ENCODE data around the gene SLC22A3. TPM values are rescaled to one million over a fixed set of nuclear protein-coding genes. Genes with fewer than 3 reads are reported as not detected.

The SLC22A3 gene
- total and polyA plus RNA-seq, 2 of the 4 experiments (the other 2 are of a cell fraction) = not detected

DNA sequence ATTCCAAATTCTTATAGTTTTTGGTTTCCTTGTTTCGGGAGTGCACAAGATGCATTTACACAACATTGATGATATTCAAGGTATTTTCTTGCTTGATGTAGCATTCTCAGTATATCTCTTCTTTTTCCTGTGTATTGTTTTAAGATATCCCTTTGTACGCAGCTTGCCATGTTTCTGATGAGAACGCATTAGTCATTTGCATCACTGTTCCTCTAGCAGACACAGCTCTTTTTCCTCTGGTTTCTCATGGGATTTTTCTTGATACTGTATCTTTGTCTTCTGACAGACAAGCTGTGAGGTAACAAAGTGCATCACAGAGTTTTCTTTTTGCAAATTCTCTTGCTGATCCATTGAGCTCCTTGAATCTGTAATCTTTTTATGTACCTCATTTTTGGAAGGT lies 146.4 kb downstream of the SLC22A3 start:
- H2AFZ ChIP-seq (replicated peaks; ENCODE audit: low read length, poor library complexity) = no peak overlapping the region
- no peak overlapping the region for H2BK120ac ChIP-seq (ENCODE audit: low read depth, low read length)
- no peak overlapping the region for H4K5ac ChIP-seq (ENCODE audit: low read depth, low read length)
- no peak overlapping the region for H4K91ac ChIP-seq (ENCODE audit: insufficient read depth, low read depth, low read length)
- H2BK20ac ChIP-seq (ENCODE audit: low read depth, low read length) = no peak overlapping the region
- H3K4me2 ChIP-seq (ENCODE audit: low read depth, low read length) = no peak overlapping the region
- no peak overlapping the region for H3K9ac ChIP-seq (ENCODE audit: low read depth, low read length)
- no peaks in the 10 kb centered on the region for H4K20me1 ChIP-seq (ENCODE audit: insufficient read depth, low read length)
- no peaks in the 10 kb centered on the region; the same call in 1 of the 2 replicates for H3K9me3 ChIP-seq (ENCODE audit: control insufficient read depth, insufficient read depth, low read length)
- WGBS, 2 experiments (ENCODE audit: extremely low coverage in 2 of 2, insufficient read length in 1 of 2) = no CpG with 5 or more reads among the region's 3 CpGs
- intact Hi-C loops (cut with micrococcal nuclease) = no loop called here
- TF ChIP-seq NFE2L2 (IDR thresholded peaks at IDR 0.05; ENCODE audit: low read depth, low read length) = no peak
- no peak for TF ChIP-seq MAFK (IDR thresholded peaks at IDR 0.05; ENCODE audit: low read depth, low read length)
- TF ChIP-seq MXI1 (IDR thresholded peaks at IDR 0.05; ENCODE audit: borderline replicate concordance, low read depth, low read length) = no peak
- TF ChIP-seq, protein P1, sequence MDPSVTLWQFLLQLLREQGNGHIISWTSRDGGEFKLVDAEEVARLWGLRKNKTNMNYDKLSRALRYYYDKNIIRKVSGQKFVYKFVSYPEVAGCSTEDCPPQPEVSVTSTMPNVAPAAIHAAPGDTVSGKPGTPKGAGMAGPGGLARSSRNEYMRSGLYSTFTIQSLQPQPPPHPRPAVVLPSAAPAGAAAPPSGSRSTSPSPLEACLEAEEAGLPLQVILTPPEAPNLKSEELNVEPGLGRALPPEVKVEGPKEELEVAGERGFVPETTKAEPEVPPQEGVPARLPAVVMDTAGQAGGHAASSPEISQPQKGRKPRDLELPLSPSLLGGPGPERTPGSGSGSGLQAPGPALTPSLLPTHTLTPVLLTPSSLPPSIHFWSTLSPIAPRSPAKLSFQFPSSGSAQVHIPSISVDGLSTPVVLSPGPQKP (IDR thresholded peaks at IDR 0.05; ENCODE audit: borderline replicate concordance, low read depth, low read length) = no peak
- TF ChIP-seq RCOR1 (IDR thresholded peaks at IDR 0.05; ENCODE audit: insufficient replicate concordance, low read length) = no peak
- TF ChIP-seq POLR2A (IDR thresholded peaks at IDR 0.05; ENCODE audit: low read depth, low read length) = no peak
- TF ChIP-seq, protein P2, sequence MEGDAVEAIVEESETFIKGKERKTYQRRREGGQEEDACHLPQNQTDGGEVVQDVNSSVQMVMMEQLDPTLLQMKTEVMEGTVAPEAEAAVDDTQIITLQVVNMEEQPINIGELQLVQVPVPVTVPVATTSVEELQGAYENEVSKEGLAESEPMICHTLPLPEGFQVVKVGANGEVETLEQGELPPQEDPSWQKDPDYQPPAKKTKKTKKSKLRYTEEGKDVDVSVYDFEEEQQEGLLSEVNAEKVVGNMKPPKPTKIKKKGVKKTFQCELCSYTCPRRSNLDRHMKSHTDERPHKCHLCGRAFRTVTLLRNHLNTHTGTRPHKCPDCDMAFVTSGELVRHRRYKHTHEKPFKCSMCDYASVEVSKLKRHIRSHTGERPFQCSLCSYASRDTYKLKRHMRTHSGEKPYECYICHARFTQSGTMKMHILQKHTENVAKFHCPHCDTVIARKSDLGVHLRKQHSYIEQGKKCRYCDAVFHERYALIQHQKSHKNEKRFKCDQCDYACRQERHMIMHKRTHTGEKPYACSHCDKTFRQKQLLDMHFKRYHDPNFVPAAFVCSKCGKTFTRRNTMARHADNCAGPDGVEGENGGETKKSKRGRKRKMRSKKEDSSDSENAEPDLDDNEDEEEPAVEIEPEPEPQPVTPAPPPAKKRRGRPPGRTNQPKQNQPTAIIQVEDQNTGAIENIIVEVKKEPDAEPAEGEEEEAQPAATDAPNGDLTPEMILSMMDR (conservative IDR thresholded peaks at IDR 0.05; ENCODE audit: low read depth, low read length) = no peak
- no peak overlapping the region for H2BK5ac ChIP-seq (ENCODE audit: low read depth, low read length, poor library complexity, severe bottlenecking)
- no peaks in the 10 kb centered on the region for H3K79me1 ChIP-seq (ENCODE audit: low read depth in 1 of 2, low read length in 2 of 2)
- no peak overlapping the region for H3K4ac ChIP-seq (ENCODE audit: low read depth, low read length)
- H3K56ac ChIP-seq (ENCODE audit: extremely low read depth, insufficient read depth, low read length) = no peak overlapping the region
- DNase-seq (no peak), ATAC-seq (ENCODE audit: low read depth) (no peak)
- BruUV-seq (replicated peaks) = no TSS peak
- dilution Hi-C loops (cut with HindIII; ENCODE audit: low sequenced_read_pairs, unreplicated experiment) = no loop called here
- in situ Hi-C loops (cut with MboI; ENCODE audit: low sequenced_read_pairs) = no loop called here
- no peak overlapping the region for H3K18ac ChIP-seq (ENCODE audit: low read depth, low read length)
- H2AK5ac ChIP-seq (ENCODE audit: low read depth, low read length) = no peak overlapping the region
- POLR2A ChIA-PET (ENCODE audit: unreplicated experiment) = no interaction called here
- H3K27ac ChIP-seq (ENCODE audit: insufficient read depth, low read length) = no peak overlapping the region
- no peaks in the 10 kb centered on the region for H3K27me3 ChIP-seq (ENCODE audit: control insufficient read depth, insufficient read depth, low read length)
- no peak overlapping the region for H2AK9ac ChIP-seq (replicated peaks; ENCODE audit: low read depth, low read length, poor library complexity)
- H3K4me1 ChIP-seq (ENCODE audit: control insufficient read depth, insufficient read depth, low read length) = no peaks in the 10 kb centered on the region
- no peaks in the 10 kb centered on the region for H3K9me1 ChIP-seq (ENCODE audit: insufficient read depth, low read length)
- no peak overlapping the region for H3K14ac ChIP-seq (replicated peaks; ENCODE audit: low read depth, low read length)
- H3K23ac ChIP-seq (ENCODE audit: low read depth, low read length) = no peak overlapping the region
- H4K8ac ChIP-seq (ENCODE audit: low read depth in 2 of 2, low read length in 2 of 2) = no peak overlapping the region
- no peaks in the 10 kb centered on the region for H3K36me3 ChIP-seq (ENCODE audit: control insufficient read depth, insufficient read depth, low read length)
- CTCF ChIA-PET = no interaction called here
- no peak overlapping the region for H2BK15ac ChIP-seq (ENCODE audit: low read depth, low read length)
- no peak overlapping the region for H3K4me3 ChIP-seq (ENCODE audit: insufficient read depth, low read depth, low read length)
